ENCODE results near the gene CD300LF.

- TF ChIP-seq CTCF (IDR thresholded peaks at IDR 0.05 in 4 of 5, conservative IDR thresholded peaks at IDR 0.05 in 1 of 5), result no peak
- TF ChIP-seq POLR2A (IDR thresholded peaks at IDR 0.05), result no peak
Measured at GRCh38 chr17:74761931-74762330, 49.2 kb upstream of the CD300LF start.

All from gastrocnemius medialis (tissue), 4 donors.